NCI-H526 (cell line): Measurements from ENCODE around the gene FAM187B.

Experiments
- DNase-seq, 2 experiments: peaks; one replicate each; lab custom pipeline; 2025; lab: John Stamatoyannopoulos, UW

The FAM187B gene

DNA sequence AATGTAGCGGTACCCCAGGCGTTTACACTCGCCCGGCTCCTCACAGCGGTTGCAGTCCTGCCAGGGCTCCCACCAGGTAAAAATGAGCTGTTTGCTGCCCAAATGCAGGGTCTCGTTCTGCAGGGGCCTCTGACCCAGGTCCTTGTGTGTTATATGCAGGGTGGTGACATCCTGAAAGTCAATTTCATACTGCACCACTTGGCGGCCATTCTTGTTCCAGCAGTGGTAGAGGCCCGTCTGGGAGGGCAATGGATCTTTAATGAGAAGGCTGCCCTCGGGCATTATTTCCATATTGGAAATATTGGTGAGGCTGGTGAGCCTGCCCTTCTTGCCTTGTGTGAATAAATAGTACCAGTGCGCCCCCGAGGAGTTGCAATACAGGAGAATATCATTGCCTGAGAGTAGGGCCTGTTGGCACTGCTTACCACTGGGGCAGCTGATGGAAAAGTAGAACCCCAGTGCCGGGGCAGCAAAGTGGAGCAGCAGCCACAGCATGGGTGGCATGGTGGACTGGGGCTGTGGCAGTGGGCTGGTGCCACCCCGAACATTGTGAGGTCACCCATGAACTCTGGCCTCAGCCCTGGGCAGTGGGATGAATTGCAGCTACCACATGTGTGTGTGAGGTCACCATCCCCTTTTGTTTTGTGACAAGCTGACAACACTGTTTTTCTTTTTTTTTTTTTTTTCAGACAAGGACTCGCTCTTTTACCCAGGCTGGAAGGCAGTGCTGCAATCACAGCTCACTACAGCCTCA is at the start of gene FAM187B:
FAM187B (minus strand) TSS at position 563 of the 754 bp plus-strand sequence; CDS start at position 504, 59 bp downstream.
- no peak for DNase-seq

DNA sequence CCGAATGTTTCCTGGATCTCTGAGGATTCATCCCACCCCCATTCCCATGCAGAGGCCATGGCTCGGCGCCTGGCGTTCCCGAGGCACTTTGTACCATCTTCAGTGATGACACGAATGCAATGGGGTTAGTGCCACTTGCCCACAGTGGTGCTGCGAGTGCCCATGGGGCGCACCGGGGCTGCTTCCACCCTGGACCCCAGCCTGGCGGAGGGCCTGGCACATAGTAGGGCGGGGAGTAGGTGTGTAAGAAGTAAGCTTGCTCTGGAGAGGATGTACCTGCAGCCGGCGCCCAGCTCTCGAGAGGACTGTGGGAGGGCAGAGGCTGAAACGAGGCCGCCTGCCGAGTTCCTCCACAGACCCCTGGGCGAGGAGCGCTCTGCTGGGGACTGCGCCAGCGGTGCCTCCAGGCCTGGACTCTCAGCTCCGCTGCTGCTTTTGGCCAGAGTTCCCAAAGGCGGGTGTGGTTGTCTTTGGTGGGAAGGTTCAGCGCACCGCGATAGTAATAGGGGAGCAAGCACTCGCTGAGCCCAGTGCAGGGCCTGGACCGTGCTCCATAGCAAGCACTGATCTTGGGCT is 48.3 kb upstream of the FAM187B start:
- no peak for DNase-seq

DNA sequence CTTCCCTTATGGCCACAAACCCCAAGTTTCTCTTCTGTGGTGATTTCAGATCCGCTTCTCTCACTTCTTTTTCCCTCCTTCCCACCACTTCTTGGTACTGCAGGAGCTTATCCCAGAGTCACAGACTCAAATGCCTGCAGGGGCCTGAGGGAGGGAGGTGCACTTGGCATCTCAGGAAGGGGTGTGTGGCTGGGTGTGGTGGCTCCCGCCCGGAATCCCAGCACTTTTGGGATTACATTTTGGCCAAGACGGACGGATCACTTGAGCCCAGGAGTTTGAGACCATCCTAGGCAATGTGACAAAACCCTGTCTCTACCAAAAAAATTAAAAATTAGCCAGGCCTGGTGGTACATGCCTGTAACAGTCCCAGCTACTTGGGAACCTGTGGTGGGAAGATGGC is 45.8 kb upstream of the FAM187B start:
- no peak for DNase-seq

DNA sequence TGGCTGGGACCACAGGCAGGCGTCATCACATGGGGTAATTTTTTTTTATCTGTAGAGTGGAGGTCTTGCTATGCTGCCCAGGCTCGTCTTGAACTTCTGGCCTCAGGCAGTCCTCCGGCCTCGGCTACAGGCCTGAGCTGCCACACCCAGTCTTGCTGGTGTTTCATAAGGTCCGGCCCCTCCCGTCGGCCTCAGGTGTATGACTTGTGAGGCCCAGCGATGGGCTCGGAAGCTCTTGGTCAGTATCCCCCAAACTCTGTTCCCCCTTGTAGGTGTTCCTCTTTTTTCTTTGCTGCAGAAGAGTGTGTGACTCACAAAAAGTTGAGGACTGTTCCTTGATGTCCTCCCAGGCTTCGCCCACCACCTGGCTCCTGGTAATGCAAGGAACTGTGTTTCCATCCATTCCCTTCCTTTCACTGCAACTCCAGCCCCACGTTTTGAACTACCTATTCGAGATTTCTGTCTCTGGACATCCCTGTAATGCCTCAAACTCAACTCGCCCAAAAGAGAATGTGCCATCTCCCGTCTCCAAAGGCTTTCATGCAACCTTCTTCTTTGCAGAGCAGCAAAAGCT is 45.2 kb upstream of the FAM187B start:
- DNase-seq, result no peak

DNA sequence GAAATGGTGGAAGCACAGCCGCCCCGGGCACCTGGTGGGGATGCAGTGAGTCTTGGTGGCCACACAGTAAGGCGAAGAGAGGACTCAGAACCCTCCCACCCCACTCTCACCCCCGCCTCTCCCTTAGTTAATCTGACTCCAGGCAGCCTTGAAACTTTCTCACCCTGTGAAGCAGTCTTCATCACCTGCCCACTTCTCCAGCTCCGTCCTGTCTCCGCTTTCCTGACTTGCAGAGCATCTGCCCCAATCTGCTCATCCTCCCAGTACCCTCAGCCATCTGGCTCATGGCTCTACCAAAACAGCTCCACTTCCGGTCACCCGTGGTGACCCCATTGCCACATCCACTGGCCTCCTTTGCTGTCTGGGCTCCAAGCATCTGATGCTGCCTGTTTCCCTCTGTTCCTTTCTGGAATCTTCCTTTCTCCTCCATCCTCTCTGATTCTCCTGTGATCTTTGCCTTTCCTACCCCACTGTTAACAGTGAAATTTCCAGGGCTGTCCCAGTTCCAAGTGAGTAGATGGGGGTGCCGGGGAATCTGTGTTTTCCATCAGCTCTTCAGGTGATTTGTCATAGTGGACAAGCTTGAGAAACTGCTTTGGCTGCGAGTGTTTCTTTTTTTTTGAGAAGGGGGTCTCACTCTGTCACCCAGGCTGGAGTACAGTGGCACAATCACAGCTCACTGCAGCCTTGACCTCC is 44.6 kb upstream of the FAM187B start:
- no peak for DNase-seq

DNA sequence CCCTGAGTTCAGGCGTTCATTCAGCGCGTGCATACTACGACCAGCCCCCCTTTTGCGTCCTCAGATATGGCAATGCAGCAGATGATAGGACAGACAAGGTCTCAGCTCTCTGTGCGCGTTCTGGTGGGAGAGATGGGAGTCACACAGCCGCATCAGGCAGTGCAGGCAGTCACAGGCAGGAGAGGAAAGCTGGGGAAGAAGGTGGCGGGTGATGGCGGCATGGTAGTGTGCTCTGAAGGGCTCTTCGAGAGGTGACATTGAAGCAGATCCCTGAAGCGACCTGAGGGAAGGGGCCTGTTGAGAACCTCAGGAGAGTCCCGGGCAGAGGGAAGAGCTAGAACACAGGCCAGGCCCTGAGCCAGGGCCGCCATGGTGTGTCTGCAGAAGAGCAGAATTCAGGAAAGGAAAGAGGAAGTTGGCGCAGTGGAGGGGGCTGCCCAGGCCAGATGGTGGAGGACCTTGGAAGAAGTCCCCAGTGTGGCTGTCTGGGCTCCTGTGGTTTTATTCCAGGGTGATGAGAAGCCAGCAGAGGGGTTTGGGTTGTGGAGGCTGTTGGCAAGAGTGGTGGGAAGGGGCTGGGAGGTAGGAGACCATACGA is 43.7 kb upstream of the FAM187B start:
- no peak for DNase-seq

DNA sequence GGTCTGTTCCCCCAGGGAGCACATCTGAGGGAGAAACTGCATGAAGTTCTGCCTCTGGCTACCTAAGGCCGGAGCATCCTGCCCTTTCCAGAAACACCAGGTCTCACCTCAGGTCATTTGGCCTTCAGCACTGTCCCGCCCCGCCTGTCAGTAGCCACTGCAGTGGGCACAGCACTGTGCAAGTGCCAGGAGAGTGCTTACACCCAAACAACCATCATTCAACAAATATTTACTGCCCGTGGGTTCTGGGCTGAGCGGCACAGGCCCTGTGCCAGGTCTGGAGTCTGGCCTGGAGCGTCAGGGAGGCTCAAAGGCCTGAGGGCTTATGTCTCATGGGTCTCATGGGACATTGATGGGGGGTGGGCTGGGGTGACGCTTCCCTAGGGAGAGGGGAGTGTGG is 43.0 kb upstream of the FAM187B start:
- DNase-seq, result no peak

DNA sequence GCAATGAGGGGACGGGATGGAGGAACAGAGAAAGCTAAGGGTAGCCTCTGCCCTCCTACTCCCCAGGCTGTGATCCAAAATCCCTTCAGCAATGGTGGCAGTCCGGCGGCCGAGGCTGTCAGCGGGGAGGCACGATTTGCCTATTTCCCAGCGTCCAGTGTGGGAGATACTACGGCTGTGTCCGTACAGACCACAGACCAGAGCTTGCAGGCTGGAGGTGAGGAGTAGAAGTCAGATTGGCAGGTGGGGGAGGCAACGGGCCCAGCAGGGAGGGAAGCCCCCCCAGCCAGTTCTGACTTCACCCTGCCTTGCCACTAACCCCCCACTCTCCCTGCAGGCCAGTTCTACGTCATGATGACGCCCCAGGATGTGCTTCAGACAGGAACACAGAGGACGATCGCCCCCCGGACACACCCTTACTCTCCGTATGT is 41.9 kb upstream of the FAM187B start:
- no peak for DNase-seq

DNA sequence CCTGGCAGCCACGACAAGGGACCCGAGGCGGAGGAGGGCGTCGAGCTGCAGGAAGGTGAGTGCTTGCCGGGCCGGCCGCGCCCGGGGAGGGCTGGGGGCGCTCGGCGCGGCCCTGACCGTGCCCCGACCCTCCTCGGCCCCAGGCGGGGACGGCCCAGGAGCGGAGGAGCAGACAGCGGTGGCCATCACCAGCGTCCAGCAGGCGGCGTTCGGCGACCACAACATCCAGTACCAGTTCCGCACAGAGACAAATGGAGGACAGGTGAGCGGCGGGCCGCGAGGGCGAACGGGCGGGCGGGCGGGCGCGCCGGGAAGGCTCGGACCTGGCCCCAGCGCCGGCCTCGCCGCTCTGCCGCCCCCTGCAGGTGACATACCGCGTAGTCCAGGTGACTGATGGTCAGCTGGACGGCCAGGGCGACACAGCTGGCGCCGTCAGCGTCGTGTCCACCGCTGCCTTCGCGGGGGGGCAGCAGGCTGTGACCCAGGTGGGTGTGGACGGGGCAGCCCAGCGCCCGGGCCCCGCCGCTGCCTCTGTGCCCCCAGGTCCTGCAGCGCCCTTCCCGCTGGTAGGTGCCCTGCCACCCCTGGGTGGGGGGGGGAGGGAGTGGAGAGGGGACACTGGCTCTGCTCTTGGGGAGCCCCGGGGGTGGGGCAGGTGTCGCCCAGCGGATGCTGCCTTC is 41.0 kb upstream of the FAM187B start:
- DNase-seq, result peak; percentile 63 to 93

DNA sequence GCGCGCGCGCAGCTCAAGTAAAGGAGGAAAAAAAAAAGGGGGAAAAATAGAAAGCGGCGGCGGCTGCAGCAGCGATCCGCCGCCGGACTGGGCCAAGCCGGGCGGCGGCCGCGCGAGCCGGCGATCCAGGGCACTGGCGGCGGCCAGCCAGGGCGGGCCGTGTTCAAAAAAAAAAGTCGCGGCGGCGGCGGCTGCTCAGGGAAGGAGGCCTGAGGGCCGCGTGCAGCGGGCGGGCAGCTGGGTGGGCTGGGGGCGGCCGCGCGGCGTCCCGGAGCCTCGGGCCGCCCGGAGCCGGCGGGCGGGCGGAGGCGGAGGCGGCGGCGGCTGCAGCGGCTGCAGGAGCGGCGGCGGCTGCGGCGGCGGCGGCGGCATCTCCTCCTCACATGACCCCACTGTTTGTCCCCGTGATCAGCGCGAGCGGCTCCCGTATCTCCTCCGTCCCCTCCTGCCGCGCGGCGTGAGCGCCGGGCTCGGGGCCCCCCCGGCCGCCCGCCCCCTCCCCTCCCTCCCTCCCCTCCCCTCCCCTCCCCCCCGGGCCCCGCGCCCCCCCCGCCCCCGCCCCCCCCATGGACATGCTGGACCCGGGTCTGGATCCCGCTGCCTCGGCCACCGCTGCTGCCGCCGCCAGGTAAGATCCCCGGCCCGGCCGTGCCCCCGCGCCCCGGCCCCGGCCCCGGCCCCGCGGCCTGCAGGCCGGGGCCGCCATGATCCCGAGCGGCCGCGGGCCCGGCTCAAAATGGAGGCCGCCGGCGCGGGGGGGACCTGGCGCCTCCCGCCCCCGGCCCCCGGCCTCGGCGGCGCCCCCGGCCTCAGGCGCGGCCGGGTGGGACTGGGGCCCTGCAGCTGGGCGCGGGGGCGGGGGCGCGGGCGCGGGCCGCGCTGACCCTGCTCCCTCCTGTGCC is 40.2 kb upstream of the FAM187B start, which contains the start of gene USF2:
USF2 (plus strand) TSS at position 427 of the 902 bp plus-strand sequence; CDS start at position 567, 140 bp downstream.
- DNase-seq, result peak; percentile 64 to 93

DNA sequence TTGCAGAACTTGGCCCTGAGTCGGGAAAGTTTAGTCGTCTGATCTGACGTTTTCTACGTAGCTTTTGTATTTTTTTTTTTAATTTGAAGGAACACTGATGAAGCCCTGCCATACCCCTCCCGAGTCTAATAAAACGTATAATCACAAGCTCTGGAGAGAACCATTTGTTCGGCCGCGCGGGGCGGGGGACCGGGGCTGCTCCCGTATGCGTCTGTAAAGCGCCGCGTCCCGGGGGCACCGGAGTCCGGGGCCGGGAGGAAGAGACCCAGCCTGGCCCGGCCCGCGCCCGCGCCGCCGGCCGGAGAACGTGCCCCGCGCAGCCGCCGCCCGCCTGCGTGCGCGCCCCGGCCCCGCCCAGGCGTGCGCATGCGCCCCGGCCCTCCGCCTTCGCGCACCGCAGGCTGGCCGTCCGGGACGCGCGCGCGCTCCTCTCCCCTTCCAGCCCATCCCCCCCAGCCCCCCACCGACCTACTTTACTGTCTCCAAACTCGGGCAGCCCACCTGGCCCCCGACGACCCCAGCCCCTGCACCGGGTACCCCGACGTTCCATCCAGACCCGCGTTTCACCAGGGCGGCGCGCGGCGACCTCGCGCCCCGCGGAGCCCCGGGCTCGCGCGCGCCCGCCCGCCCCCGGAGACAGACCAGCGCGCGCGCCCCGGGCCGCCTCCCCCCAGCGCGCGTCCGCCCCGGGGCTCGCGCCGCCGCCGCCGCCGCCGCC is 39.4 kb upstream of the FAM187B start:
- DNase-seq, result peak; percentile 25 to 91

DNA sequence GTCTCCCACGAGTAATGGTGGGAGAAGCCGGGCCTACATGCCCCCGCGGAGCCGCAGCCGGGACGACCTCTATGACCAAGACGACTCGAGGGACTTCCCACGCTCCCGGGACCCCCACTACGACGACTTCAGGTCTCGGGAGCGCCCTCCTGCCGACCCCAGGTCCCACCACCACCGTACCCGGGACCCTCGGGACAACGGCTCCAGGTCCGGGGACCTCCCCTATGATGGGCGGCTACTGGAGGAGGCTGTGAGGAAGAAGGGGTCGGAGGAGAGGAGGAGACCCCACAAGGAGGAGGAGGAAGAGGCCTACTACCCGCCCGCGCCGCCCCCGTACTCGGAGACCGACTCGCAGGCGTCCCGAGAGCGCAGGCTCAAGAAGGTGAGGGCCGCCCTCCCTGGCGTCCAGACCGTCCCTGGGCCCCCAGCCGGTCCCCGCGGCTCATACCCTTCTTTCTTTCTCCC is 38.8 kb upstream of the FAM187B start:
- DNase-seq, result peak; percentile 26 to 65

DNA sequence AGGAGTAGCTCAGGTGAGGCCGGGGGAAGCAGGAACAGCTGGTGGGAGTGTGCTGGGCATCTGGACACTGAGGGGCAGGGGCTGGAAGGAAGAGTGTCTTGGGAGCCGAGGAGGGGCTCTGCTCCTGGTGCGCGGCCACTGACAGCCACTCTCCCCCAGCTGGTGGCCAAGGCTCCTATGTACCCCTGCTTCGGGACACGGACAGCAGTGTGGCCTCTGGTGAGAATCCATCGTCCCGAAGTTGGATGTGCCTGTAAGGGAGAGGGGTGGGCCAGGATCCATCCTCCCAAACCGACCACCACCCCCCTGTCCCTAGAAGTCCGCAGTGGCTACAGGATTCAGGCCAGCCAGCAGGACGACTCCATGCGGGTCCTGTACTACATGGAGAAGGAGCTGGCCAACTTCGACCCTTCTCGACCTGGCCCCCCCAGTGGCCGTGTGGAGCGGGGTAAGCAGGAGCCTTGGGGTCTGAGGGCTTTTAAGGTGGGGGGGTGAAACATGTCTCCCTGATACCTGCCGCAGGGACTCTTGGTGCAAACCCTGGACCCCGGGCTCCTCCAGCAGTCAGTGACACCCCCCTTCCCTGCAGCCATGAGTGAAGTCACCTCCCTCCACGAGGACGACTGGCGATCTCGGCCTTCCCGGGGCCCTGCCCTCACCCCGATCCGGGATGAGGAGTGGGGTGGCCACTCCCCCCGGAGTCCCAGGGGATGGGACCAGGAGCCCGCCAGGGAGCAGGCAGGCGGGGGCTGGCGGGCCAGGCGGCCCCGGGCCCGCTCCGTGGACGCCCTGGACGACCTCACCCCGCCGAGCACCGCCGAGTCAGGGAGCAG is 38.2 kb upstream of the FAM187B start:
- DNase-seq, result peak in 1 of 2 experiments; percentile 49

DNA sequence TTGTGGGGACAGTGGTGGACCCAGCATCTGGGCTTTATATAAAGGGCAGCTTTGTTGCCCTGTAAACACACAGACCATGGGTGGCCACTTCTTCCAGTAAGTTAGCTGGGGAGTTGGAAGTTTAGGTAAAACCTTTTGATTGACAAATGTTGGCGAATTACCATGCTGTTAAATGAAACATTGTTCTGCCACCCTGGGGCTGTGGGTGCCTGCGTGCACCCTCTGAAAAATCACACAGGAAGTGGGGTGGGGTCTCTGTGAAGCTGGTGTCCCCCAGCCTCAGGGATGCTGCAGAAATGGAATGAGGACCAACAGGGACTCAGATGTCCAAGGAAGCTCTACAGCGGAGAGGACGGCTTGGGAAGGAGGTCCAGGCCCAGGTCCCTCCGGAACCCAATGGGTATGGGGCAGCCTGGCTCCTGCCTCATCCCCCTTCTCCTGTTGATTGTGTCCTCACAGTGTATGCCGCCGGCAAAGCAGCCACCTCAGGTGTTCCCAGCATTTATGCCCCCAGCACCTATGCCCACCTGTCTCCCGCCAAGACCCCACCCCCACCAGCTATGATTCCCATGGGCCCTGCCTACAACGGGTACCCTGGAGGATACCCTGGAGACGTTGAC is 37.5 kb upstream of the FAM187B start:
- peak in 1 of 2 experiments; percentile 14 for DNase-seq

DNA sequence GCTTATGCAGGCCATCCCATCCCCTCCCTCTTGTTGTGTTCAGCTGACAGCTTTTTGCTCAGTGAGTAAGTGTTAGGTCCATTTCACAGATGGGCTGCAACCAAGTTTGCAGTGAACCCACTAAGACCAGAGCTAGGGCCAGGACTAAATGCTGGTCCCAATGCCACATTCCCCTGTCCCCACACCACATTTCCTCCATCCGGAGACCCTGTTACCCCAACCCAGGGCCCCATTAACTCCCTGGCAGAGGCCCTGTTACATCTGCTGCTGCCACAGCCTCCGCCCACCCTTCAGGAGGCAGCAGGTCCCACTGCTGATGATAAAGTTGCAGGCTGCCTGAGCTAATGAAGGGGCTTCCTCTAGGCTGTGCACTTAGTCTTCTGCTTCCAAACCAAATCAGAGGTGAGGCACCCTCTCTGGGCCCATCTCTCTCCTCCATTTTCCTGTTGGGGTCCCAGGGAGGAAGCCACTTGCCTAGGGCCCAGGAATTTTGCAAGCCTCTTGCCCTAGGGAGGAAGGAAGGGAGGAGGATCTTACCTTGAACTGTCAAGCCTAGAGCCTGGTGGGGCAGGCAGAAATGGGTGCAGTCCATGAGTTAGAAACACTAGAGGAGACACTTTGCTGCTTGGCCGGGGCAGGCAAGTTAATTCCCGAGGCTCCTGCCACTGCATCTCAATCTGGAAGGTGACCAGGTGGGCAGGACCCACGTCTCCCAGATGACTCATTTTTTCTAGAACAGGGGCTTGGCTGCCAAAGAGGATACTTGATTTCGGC is 36.8 kb upstream of the FAM187B start:
- no peak for DNase-seq

DNA sequence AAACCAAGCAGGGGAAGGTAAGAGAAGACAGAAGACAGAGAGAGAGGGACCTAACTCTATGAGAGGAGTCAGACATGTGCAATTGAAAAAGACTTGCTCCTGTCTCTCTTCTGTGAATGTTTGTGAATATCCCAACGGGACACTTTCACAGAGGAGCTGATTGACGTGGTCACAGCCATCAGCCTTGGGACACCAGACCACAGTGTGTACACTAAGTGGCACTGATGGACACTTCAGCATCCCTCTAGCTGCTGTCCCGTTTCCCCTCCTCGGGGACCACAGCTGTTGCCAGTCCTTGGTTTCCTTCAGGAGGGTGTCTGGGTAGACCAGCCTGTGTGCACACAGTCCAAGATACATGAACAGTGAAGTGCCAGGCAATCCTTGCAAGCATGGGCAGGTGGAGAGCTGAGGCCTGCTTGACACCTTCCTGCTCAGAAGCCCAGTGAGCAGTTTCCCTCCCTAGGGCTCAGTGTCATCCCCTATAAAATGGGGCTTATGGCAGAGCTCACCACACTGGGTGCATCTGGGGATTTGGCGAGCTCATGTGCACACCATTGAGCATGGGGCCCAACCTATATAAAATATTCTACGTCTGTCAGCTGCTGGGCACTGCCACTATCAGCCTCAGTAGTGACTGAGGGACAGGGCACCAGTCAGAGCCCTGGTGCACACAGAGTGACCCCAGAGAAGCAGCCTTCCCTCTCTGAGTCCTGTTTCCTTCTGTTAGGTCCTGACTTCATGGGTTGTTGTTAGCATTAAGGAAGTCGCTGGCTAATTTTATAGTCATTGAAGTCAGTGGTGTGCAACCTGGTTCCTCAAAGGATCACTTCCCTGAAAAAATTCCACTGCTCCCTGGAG is 36.0 kb upstream of the FAM187B start:
- DNase-seq, result no peak
